GM21423 (cell line): ENCODE measurements around the gene TFPI.
"Not testable (repeated sequence)": the region's sequence is repeated elsewhere in the genome, so short reads cannot be mapped to it uniquely, and the experiment has no call there.

Experiments
- ATAC-seq: cut with Tn5 transposase; IDR thresholded peaks from one replicate; pipeline ENCODE4 v1.9.1; 2021; ENCODE audit warnings: mild to moderate bottlenecking, moderate library complexity; ENCODE audit not compliant: unreplicated experiment

The TFPI gene

DNA sequence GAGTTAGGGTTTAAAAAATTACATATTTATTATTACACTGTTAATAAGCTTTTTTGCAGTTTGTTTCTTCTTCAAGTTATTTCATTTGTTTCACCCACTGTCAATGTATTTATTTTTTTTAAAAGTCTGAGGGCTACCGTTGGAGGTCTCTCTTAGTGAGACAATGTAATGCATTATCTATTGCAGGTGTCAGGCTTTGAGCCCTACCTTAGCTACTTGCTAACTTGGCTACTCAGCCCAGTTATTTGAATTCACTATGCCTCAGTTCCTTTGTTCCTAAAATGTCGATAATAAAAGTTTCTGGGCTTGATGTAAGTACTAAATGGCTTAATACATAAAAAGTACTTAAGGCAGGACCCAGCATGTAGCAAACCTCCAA, 458 bp upstream of the TFPI start:
- ATAC-seq = no peak

DNA sequence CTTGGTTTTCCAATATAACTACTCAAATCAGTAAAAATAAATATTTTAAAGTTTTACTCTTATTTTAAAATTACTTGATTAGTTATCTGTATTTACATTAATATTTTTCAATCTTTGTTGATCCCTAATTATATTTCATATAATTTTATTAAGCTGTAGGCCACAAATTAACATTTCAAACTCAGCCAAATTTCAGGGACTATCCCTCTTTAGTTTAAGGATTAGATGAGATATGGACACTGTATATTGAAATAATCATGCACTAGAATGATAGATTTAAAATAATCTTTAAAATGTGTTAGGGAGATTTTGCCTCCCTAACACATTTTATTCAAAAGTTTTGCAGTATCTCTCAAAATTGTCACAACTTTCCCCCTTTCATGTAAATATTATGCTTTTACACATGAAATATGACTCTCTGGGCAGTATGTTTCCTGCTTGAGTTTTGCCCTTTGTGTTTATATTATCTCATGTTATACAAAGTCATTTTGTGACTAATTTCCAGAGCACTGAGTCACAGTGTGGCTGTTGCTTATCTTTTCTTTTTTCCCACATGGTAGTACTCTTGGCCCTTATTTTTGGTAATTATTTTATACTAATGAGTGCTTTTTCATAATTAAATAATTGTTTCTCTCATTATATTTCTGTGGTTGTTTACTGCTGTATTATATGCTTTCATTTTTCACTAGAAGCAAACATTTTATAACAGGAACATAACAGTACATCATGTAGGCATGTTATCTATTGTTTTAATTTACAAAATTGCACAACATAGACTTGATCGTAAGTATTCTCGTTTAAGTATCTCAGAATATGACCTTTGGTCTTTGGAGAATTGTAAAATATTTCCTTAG, 1.2 kb downstream of the TFPI start:
- ATAC-seq = peak; percentile 65

DNA sequence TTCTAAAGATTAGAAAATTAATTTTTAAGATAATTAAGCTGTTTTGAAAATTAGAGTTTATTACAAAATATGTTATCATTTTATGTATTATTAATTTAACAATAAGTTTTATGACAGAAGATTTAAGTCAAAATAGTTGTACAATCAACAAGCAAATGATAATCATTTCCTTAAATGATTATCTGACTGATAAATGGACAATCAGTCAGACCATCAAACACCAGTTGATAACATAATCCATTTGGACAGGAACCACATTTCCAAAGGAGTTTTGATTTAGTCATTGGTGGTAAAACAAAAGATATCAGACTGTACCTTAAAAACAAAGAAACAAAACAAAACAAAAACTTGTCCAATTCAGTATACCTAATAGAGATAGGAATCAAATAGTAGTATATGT, 1.9 kb downstream of the TFPI start:
- ATAC-seq = no peak

DNA sequence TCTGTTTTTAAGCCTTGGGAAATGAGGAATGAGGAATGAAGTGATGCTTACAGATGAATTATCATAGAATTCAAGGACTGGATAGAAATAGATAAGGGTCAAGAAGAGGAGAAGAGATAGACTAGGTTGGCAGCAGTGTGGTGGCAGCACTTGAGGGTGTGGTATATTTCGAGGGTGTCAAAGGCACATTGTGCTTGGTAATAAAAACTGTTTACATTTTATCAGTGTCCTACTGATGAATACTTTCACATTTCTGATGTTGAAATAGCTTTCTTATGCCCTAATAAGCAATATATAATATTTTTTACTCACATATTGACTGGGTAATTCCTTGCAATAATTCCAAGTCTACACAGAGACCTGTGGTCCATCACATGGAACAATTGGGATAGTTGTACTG, 3.4 kb downstream of the TFPI start:
- ATAC-seq = no peak

DNA sequence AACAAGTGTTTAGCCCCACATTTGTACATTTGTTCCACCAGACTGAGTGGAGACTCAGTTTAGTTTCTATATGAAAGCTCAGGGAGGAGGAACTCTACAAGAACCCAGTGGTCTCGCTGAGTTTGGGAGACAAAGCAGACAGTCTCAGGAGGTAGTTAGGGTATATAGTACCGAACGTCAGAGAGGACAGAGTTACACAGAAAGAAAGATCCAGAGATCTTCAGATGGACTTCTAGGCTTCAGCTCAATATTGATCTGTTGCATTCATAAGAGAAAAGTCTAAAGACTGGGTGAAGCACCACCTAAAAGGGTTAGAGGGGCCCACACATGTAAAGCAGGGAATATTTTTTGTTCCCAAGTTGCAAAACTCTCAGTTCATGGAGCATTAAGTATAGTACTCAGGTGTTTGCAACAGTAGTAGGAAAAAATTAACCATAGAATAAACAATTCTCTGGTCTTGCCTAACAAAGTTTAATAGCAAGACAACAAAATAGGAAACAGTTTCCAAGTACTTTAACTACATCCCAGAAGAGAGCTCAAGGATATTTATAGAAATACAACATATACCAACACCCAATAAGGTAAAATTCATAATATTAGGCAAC, 4.2 kb downstream of the TFPI start:
- ATAC-seq = no peak

DNA sequence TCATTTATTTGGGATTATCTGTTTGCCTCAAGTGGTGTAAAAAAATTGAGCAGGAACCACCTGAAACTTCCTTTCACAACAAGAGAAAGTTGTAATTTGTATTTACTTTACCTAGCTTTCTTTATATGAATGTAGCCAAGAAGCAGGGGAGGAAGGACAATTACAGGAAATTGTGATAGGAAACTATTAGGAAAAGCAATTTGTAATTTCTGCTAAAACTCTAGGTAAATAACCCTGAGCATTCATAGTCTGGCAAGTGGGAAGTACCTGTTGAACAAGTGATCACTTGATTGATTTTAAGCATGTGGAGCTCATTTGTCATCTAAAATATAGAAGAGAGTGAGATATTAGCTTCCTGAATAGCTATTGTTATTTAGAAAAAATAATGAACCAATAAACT, 5.0 kb downstream of the TFPI start:
- ATAC-seq = no peak

DNA sequence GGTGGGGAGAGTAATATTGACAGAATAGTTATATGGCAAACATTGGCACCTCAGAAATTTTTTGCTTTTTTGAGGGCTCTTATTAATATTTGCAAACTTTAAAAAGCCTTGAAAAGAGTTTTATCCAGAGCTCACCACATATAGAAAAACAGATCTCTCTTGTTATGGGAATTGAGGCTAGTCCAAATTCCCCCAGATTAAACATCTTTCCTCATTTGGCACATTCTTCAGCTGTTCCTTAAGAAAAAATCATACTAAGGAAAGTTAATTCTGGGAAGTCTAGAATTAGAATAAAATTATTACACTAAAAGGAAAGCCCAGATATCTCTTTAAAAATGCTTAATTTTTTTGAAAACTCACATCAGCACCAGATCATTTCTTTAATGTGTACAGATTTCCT, 5.6 kb downstream of the TFPI start:
- no peak for ATAC-seq

DNA sequence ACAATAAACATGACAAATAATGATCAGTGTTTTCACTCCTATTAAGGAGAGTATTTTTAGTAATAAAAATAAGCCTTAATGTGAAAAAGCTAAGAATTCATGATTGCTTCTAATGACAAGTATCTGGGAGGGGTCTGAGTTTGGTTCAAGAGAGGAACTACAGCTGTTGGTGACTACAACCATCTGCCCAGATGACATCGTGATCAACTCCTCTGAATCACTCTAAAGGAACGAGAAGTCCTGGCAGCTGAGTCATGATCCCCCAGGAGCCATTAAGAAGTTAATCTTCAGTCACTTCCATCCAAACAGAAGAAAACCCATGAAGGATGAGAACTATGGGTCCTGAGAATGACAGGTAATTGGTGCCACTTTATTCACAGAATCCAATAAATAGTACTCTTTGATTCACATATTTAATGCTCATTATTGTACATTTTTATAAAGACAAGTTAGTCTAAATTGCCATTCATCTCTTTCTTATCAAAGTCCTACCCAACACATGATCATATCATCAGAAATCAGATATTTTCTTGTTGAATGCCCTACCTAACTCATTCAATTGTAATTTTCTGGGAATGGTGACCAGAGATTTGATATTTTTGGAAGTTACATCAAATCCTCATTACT, 6.8 kb downstream of the TFPI start:
- ATAC-seq = no peak

DNA sequence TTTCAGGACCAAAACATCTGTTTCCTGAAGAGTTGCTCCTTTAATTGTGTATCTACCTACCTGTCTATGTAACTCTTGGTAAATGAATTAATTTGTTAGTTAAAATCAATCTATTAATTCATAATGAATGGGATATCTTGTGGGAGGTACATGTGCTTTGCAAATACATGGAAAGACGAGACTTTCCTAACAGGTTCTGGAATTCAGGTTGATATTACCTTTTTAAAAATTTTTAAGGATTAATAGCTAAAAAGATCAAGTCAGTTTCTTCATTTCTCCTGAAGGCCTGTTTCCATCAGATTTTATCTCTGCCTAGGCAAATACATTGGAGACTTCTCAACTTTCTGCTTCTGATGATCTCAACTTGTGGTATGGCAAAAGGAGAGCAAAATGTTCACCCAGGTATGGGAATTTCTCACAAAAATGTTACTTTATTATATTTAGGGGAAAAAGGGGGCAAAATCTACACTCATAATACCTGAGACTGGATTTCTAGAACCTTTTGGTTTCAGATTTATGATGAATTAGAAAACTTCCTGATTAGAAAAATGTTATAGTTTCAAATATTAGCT, 7.4 kb downstream of the TFPI start:
- ATAC-seq = no peak

DNA sequence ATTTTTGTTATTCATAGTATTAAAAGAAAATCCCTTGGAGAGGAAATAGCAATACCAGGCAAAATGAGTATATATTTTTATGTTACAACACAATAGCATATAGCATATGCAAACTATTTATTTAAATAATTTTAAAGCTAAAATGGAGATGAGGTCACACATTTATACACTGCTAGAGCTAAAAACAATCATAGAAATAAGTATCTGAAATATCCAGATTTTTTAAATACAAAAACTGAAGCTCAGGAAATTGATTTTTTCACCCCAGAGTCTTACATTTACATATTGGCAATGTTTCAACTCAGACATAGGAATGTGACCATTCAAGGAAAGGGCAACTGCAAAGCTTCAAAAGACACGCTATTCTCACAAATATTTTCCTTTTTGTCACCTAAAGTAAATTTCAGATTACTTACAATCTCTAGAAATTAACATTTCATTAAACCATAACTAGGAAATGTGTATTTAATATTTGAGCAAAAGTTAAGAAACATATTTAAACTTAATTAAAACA, 8.9 kb downstream of the TFPI start:
- no peak for ATAC-seq

DNA sequence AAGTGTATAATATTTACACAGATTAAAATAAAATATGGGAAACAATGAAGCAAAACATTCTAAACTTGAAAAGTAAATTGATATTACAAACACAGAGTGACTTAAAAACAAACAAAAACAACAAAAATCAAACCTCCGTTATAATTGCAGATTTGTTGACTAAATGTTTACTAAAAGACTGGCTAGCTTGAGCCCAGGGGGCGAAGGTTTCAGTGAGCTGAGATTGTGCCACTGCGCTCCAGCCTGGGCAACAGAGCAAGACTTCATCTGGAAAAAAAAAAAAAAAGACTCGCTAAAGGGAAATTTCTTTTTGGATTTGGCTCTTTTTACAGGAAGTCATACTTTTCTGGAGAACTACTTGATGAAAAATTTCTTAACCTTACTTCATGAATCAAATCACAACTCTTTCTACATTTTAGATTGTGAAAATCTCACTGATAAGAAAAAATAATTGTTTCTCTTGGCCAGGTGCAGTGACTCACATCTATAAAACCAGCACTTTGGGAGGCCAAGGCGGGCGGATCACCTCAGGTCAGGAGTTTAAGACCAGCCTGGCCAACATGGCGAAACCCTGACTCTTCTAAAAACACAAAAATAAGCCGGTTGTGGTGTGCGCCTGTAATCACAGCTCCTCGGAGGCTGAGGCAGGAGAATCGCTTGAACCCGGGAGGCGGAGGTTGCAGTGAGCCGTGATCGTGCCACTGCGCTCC, 9.7 kb downstream of the TFPI start:
- ATAC-seq = no peak

DNA sequence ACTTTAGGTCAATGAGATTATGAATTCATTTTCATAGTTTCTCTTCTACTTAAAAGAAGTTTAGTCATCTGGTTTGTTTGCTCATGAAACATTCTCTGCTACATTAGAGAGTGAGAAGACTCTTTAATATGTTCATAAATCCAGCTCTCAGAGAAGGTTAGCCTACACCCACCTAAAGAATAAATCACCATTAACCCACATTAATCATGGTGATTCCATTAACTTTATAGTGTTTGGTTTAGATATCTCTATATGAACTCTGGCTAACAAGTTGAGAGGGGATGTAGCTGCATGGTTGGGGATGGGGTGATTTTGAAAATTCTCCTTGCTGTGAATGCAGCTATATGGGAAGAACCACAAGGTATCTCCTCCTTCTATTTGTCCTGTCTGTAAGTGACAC, 10.7 kb downstream of the TFPI start:
- ATAC-seq = no peak

DNA sequence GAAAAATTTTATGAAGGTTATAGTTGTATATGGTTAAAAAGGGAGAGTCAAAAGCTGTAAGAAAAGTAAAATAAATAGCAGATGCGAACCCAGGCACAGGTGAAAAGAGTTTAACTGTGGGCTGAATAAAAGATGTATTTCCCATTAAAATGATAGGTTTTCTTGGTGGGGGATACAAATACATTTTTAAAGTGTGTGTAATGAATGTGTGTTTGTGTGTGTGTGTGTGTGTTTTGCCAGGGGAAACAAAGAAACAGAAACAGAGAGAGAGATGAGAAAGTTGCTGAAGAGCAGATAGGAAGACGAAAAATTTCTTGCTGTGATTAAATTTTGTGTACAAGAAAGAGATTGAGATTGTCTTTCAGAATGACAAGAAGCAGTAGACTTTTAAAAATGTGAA, 12.1 kb downstream of the TFPI start:
- ATAC-seq = no peak

DNA sequence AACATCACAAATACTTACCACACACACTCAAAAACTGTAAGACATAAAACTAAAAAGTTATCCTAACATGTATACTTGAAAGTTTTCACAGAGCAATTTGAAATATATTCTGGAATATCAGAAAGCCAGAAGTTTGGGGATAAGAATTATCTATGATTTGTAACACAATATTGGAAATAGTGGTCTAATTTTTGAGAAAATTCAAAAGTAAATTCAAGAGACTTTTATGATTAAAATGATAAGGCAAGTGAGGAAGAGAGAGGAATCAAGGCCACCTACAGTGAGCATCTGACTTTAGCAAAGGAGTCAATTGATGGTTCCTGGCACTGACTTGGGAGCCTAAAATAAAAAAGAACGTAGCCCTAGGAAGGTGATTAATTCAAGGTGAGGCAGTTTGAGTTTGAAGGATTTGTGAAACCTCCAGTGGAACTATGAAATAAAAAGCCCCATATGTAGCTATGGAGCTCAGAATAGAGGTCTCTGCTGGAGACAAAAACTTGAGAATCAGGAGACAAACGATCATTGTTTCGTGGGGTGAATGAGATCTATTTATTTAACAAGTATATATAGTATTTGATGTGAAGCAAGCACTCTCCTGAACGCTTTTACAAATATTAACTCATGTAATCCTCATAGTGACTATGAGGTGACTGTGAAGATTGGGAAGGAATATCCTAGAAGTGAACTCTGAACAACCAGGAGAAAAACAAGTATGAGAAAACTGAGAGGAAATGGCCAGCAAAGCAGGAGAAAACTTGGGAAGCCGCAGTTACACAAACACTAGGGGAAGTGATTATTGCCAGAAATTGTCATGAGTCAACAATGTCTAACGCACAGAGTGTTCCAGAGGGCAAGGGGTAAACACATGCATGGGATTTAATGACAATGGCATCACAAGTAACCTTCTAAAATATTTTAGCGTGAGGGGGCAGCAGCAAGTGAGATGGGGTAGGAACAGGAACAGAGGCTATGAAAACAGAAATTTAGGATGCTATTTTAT, 12.8 kb downstream of the TFPI start:
- ATAC-seq = no peak

DNA sequence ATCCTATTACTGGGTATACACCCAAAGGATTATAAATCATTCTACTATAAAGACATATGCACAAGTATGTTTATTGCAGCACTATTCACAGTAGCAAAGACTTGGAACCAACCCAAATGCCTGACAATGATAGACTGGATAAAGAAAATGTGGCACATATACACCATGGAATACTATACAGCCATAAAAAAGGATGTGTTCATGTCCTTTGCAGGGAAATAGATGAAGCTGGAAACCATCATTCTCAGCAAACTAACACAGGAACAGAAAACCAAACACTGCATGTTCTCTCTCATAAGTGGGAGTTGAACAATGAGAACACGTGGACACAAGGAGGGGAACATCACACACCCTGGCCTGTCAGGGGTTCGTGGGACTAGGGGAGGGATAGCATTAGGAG, 16.0 kb downstream of the TFPI start:
- ATAC-seq = not testable (repeated sequence)

DNA sequence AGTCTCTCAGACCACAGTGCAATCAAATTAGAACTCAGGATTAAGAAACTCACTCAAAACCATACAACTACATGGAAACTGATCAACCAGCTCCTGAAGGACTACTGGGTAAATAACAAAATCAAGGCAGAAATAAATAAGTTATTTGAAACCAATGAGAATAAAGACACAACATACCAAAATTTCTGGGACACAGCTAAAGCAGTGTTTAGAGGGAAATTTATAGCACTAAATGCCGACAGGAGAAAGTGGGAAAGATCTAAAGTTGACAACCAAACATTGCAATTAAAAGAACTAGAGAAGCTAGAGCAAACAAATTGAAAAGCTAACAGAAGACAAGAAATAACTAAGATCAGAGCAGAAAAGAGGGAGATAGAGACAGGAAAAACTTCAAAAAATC, 18.9 kb downstream of the TFPI start:
- ATAC-seq = not testable (repeated sequence)

DNA sequence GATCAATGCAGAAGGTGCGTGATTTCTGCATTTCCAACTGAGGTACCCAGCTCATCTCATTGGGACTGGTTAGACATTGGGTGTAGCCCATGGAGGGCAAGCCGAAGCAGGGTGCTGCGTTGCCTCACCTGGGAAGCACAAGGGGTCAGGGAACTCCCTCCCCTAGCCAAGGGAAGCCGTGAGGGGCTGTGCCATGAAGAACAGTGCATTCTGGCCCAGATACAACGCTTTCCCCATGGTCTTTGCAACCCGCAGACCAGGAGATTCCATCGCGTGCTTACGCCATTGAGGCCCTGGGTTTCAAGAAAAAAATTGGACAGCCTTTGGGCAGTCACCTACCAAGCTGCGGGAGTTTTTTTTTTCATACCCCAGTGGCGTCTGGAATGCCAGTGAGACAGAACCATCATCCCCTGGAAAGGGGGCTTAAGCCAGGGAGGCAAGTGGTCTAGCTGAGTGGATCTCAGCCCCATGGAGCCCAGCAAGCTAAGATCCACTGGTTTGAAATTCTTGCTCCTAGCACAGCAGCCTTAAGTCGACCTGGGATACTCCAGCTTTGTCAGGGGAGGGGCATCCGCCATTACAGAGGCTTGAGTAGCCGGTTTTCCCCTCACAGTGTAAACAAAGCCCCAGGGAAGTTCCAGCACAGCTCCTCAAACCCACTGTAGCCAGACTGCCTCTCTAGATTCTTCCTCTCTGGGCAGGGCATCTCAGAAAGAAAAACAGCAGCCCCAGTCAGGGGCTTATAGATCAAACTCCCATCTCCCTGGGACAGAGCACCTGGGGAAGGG, 21.7 kb downstream of the TFPI start:
- ATAC-seq = no peak

DNA sequence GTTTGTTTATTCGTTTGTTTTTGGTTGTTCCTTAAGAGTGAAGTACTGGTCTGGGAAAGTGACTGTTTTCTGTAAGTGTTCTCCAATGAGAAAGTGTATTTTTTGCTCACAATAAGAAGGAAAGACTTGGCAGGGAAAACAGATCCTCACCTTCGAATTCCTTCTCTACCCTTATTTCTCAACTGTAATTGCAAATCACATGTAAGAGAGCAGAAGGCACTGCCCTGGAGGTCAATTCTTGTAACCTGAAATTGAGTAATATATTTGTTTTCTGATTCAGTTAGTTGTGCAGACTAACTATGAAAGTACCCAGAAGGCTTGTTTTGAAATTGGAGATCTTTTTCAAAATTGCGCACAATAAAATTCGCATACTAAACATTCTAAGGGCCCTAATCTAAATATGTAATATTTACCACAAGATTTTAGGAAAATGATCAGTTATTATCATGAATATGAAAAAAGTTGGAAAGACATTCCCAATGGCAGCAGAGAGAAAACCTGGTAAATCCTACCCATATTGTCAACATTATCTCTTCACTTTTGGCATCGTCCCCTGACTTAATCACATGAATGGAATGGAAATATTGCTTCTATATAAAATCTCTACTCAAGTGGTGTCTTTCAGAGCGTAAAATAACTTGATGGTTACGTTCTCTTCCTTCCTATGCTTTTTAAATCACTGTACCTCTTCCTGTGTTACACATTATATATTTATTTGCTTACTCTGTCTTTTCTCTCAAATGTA, 24.1 kb downstream of the TFPI start:
- ATAC-seq = no peak
